ENCODE results near the gene TLCD1.
"Not testable (repeated sequence)": the region's sequence is repeated elsewhere in the genome, so short reads cannot be mapped to it uniquely, and the experiment has no call there.

The TLCD1 gene

DNA sequence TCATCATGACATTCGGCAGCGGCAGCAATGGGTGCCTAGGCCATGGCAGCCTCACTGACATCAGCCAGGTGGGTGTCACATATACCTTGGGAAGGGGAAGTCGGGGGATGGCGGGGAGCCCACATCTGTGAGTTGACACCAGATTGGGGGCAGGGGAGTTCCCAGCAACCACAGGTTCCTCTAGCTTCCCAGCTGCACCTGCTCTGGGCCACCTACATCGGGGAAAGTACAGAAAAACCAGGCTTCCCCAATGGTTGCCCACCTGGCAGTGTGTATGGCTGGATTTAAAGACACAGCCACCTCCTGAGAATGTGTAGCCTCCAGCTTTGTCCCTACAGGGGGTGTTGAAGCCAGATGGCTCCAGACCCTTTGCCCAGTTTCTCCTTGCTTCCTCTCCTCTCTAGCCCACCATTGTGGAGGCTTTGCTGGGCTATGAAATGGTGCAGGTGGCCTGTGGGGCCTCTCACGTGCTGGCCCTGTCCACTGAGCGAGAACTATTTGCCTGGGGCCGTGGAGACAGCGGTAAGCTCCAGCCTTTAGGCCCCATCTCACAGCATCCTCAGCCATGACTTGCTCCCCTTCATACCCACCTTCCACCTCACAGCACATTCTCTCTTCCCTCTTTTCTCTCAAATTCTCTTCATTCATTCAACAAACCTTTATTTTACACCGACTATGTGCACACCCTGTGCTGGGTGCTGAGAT lies 12.8 kb upstream of the TLCD1 start:
- DNase-seq = no peak
- Histone ChIP-seq H3K9me3 (ENCODE audit: severe bottlenecking) (peaks cover 3% of the 10 kb centered on the region), H3K36me3 (peaks cover 9% of the 10 kb centered on the region; the same call in 1 of the 2 replicates), H3K27me3 (ENCODE audit: insufficient read depth, low read depth, severe bottlenecking) (no peaks in the 10 kb centered on the region), H3K27ac (no peak overlapping the region), H3K4me3 (ENCODE audit: low read depth, low read length) (no peak overlapping the region)
- TF ChIP-seq CTCF (IDR thresholded peaks at IDR 0.05; ENCODE audit: low read depth, low read length) = no peak

- no peak overlapping the region for H3K4me3 ChIP-seq (ENCODE audit: low read depth, low read length)
- H3K27ac ChIP-seq = no peak overlapping the region
- TF ChIP-seq CTCF (IDR thresholded peaks at IDR 0.05; ENCODE audit: low read depth, low read length) = no peak
- DNase-seq = no peak
- no peaks in the 10 kb centered on the region for H3K27me3 ChIP-seq (ENCODE audit: insufficient read depth, low read depth, severe bottlenecking)
- peaks cover 9% of the 10 kb centered on the region; the same call in 1 of the 2 replicates for H3K36me3 ChIP-seq
- H3K9me3 ChIP-seq (ENCODE audit: severe bottlenecking) = peaks cover 3% of the 10 kb centered on the region
These were observed 12.0 kb upstream of the TLCD1 start for GRCh38 chr17:28737770-28738679.

GRCh38 chr17:28737316-28737715 lies 11.3 kb upstream of the TLCD1 start:
- DNase-seq = no peak
- TF ChIP-seq CTCF (IDR thresholded peaks at IDR 0.05; ENCODE audit: low read depth, low read length) = no peak
- no peak overlapping the region for H3K4me3 ChIP-seq (ENCODE audit: low read depth, low read length)
- peaks cover 9% of the 10 kb centered on the region; the same call in 1 of the 2 replicates for H3K36me3 ChIP-seq
- H3K27ac ChIP-seq = no peak overlapping the region
- H3K27me3 ChIP-seq (ENCODE audit: insufficient read depth, low read depth, severe bottlenecking) = no peaks in the 10 kb centered on the region
- peaks cover 3% of the 10 kb centered on the region for H3K9me3 ChIP-seq (ENCODE audit: severe bottlenecking)

GRCh38 chr17:28735913-28736769 lies 10.1 kb upstream of the TLCD1 start:
- H3K9me3 ChIP-seq (ENCODE audit: severe bottlenecking); DNase-seq; H3K4me3 ChIP-seq (ENCODE audit: low read depth, low read length); H3K27ac ChIP-seq; H3K27me3 ChIP-seq (ENCODE audit: insufficient read depth, low read depth, severe bottlenecking); H3K36me3 ChIP-seq: not testable (repeated sequence)

GRCh38 chr17:28735242-28735722 lies 9.2 kb upstream of the TLCD1 start:
- no peak for TF ChIP-seq CTCF (IDR thresholded peaks at IDR 0.05; ENCODE audit: low read depth, low read length)
- Histone ChIP-seq H3K9me3 (ENCODE audit: severe bottlenecking) (peaks cover 3% of the 10 kb centered on the region), H3K36me3 (peaks cover 9% of the 10 kb centered on the region; the same call in 1 of the 2 replicates), H3K27me3 (ENCODE audit: insufficient read depth, low read depth, severe bottlenecking) (no peaks in the 10 kb centered on the region), H3K27ac (no peak overlapping the region), H3K4me3 (ENCODE audit: low read depth, low read length) (no peak overlapping the region)
- DNase-seq = no peak
